SK-N-MC (cell line): ENCODE data around the gene CXCR1.

Experiments
- DNase-seq: peaks from one replicate; pipeline ENCODE4 v3.0.0-alpha.2; 2011; ENCODE audit warnings: low read depth, low spot score
- H3K27ac ChIP-seq: fragments of 200-600 bp; sonication (generic); 2 replicates; pipeline ENCODE4 v1.5.1; 2016; ENCODE audit warnings: mixed run types
- H3K36me3 ChIP-seq: fragments of 200-600 bp; sonication (generic); 2 replicates; pipeline ENCODE4 v1.6.1; 2017; ENCODE audit warnings: antibody characterized with exemption, low read length, mixed read lengths; ENCODE audit not compliant: insufficient read depth
- H3K4me3 ChIP-seq: fragments of 200-600 bp; sonication (generic); 2 replicates; pipeline ENCODE4 v1.5.1; 2016
- H3K9ac ChIP-seq: fragments of 200-600 bp; sonication (generic); 2 replicates; pipeline ENCODE4 v1.8.0; 2017; ENCODE audit warnings: mixed run types, mixed read lengths; ENCODE audit not compliant: insufficient read length
- H3K9me3 ChIP-seq: fragments of 200-600 bp; sonication (generic); 2 replicates; pipeline ENCODE4 v1.6.1; 2017; ENCODE audit warnings: low read depth, mild to moderate bottlenecking, antibody characterized with exemption, low read length, moderate library complexity, mixed read lengths
- EZH2 ChIP-seq: fragments of 200-600 bp; sonication (generic); IDR thresholded peaks from one replicate; pipeline ENCODE4 v1.6.1; 2017; ENCODE audit warnings: antibody characterized with exemption
- FOXP2 ChIP-seq: optimal IDR thresholded peaks from 2 replicates; pipeline ENCODE3; 2011; ENCODE audit warnings: mild to moderate bottlenecking, moderate library complexity; ENCODE audit not compliant: insufficient read depth; ENCODE audit errors: extremely low read length, control extremely low read depth
- POLR2AphosphoS5 ChIP-seq: IDR thresholded peaks from 2 replicates; pipeline ENCODE4 v1.6.1; 2012; ENCODE audit warnings: mild to moderate bottlenecking, low read depth, low read length, borderline replicate concordance

The CXCR1 gene

DNA sequence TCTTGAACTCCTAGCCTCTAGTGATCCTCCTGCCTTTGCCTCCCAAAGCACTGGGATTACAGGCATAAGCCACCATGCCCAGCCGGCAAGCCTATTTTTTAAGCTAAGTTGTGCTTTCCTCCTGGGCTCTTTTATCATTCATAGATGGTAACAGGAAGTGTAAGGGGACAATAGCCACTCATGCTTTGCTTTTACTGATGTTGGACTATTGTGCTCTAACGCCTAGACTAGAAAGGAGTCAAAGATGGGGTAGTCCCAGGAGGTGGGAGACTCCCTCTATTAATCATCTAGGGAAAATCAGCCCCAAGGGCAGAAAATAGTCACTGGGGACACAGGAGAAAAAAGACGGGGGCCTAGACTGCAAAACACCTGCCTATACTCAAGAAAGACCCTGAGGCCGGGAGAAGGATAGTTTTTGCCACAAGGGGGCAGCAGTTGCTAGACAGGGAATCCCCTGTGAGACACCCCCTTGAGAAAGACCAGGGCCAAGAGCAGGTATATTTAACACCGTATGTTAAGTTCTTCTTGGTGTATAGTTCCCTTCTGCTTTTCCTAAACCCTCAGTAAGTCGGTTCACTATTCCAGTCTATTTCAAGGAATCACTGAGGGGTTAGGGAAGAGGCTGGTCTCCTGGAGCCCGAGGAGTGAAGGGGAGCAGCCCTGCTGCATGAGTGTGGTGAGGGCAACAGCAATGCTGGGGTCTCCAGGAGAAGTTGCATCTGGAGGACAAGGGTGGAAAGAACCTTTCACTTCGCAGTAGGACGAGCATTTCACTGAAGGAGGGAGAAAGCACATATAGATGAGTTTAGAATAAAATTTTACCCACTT is 2.1 kb upstream of the CXCR1 start:
- no peaks in the 10 kb centered on the region for H3K9me3 ChIP-seq
- no peak overlapping the region for H3K27ac ChIP-seq
- peak; percentile 37 for DNase-seq
- H3K36me3 ChIP-seq: no peaks in the 10 kb centered on the region
- TF ChIP-seq FOXP2 (no peak), EZH2 (no peak), POLR2AphosphoS5 (no peak)
- H3K9ac ChIP-seq: no peak overlapping the region
- H3K4me3 ChIP-seq: no peak overlapping the region

- Histone ChIP-seq H3K9me3 (no peaks in the 10 kb centered on the region), H3K9ac (no peak overlapping the region), H3K36me3 (no peaks in the 10 kb centered on the region), H3K27ac (no peak overlapping the region), H3K4me3 (no peak overlapping the region)
- TF ChIP-seq FOXP2 (no peak), EZH2 (no peak), POLR2AphosphoS5 (no peak)
- no peak for DNase-seq
Observed at GRCh38 chr2:218168016-218168415, 1.3 kb upstream of the CXCR1 start.

DNA sequence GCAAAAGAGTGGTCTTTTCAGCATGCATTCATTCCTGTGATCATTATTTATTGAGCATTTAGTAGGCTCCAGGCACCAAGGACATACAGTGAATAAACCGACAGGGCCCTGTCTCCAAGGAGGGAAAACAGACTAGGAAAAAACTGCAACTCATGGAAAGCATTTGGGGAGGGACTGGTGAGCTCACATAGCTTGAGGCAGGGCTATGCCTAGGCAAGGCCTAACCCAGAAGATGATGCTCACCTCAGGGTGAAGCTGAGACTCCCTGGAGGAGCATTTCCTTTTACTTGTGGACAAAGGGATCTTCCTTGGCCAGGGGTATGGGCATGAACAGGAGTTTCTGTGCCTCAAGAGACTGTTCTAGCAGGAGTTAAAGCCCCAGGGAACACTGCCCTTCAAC is 3.9 kb downstream of the CXCR1 start:
- TF ChIP-seq FOXP2 (no peak), POLR2AphosphoS5 (no peak), EZH2 (no peak)
- H3K9ac ChIP-seq: no peak overlapping the region
- DNase-seq: no peak
- H3K9me3 ChIP-seq: no peaks in the 10 kb centered on the region
- H3K27ac ChIP-seq: no peak overlapping the region
- H3K4me3 ChIP-seq: no peak overlapping the region
- no peaks in the 10 kb centered on the region for H3K36me3 ChIP-seq

- no peak for DNase-seq
- Histone ChIP-seq H3K27ac (no peak overlapping the region), H3K36me3 (no peaks in the 10 kb centered on the region), H3K4me3 (no peak overlapping the region), H3K9me3 (no peaks in the 10 kb centered on the region), H3K9ac (no peak overlapping the region)
- TF ChIP-seq POLR2AphosphoS5: no peak
- no peak for TF ChIP-seq EZH2
- TF ChIP-seq FOXP2: no peak
Observed at GRCh38 chr2:218161644-218162043, 5.1 kb downstream of the CXCR1 start.

DNA sequence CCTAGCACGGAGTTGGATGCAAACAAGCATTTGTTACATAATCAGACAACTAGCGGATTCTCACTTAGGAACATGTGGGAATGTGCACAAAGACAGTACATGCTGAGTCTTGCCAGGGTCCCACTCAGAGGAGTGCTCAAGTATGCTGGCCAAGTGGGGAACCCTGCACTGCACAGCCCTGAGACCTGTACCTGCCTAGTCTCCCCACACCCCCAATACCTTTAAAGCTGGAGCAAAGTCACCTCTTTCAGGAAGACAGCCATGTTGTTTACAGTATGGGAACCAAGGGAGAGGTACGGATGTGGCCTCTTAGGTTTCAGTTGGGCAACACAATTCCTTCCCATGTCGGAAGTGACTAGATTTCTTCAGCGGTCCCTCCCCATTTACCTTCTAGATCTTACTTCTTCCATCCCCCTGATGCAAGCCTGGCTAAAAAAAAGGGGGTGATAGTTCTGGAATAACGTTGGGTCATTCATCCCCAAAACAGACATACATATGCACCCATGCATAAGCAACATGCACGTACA is 10.7 kb downstream of the CXCR1 start:
- H3K4me3 ChIP-seq: no peak overlapping the region
- TF ChIP-seq EZH2 (no peak), FOXP2 (no peak), POLR2AphosphoS5 (no peak)
- H3K36me3 ChIP-seq: no peaks in the 10 kb centered on the region
- no peak overlapping the region for H3K27ac ChIP-seq
- no peaks in the 10 kb centered on the region for H3K9me3 ChIP-seq
- H3K9ac ChIP-seq: no peak overlapping the region
- DNase-seq: no peak

- Histone ChIP-seq H3K9ac (no peak overlapping the region), H3K9me3 (no peaks in the 10 kb centered on the region), H3K27ac (no peak overlapping the region), H3K4me3 (no peak overlapping the region), H3K36me3 (no peaks in the 10 kb centered on the region)
- no peak for TF ChIP-seq POLR2AphosphoS5
- TF ChIP-seq FOXP2: no peak
- TF ChIP-seq EZH2: no peak
- DNase-seq: no peak
Observed at GRCh38 chr2:218152777-218153176, 14.0 kb downstream of the CXCR1 start.

- Histone ChIP-seq H3K27ac (no peak overlapping the region), H3K4me3 (no peak overlapping the region), H3K9me3 (no peaks in the 10 kb centered on the region), H3K9ac (no peak overlapping the region), H3K36me3 (no peaks in the 10 kb centered on the region)
- no peak for DNase-seq
- TF ChIP-seq FOXP2 (no peak), EZH2 (no peak), POLR2AphosphoS5 (no peak)
Observed at GRCh38 chr2:218152172-218152571, 14.6 kb downstream of the CXCR1 start.

GRCh38 chr2:218149848-218150440 is 16.8 kb downstream of the CXCR1 start:
- DNase-seq: no peak
- Histone ChIP-seq H3K36me3 (no peaks in the 10 kb centered on the region), H3K9ac (no peak overlapping the region), H3K27ac (no peak overlapping the region), H3K9me3 (no peaks in the 10 kb centered on the region), H3K4me3 (no peak overlapping the region)
- TF ChIP-seq POLR2AphosphoS5: no peak
- no peak for TF ChIP-seq FOXP2
- no peak for TF ChIP-seq EZH2

DNA sequence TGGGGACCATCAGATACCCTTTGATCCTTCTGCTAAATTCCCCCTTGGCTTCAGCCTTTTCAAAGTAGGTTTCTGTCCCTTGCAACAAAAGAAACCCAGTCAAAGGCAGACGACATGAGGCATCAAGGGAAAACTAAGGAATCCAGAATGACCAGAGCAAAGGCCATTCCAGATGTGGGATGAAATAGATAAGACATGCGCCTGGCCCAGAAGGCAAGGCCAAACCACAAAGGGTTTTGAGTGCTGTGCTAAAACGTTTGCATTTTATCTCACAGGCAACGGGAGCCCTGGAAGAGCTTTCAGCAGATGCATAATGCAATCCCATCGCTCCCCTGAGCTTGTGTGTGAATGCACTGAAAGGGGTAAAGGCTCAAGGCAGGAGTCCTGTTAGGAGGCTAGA is 17.7 kb downstream of the CXCR1 start:
- no peak for TF ChIP-seq FOXP2
- TF ChIP-seq POLR2AphosphoS5: no peak
- no peak for TF ChIP-seq EZH2
- Histone ChIP-seq H3K36me3 (no peaks in the 10 kb centered on the region), H3K4me3 (no peak overlapping the region), H3K9ac (no peak overlapping the region), H3K9me3 (no peaks in the 10 kb centered on the region), H3K27ac (no peak overlapping the region)
- no peak for DNase-seq
